Endothelial cell of umbilical vein (primary cell): ENCODE results near the gene ZHX3. TPM values are rescaled to one million over a fixed set of nuclear protein-coding genes. Genes with fewer than 3 reads are reported as not detected.

Experiments used
- BruUV-seq: library from RNA; stranded (reverse); fragments of 400-500 nt; replicated peaks from 2 replicates; lab custom pipeline; 2021; lab: Mats Ljungman, UMichigan
- CTCF ChIA-PET: fragments of 300-600, 350-600 bp; sonication (Branson Sonifier 250); formaldehyde crosslinking; loops from one replicate; lab custom pipeline; 2021; ENCODE audit warnings: antibody characterized with exemption, inconsistent platforms; lab: Charles Lee
- POLR2A ChIA-PET: fragments of 300-600, 350-600 bp; sonication (Branson Sonifier 250); formaldehyde crosslinking; loops from one replicate; lab custom pipeline; 2021; ENCODE audit warnings: antibody characterized with exemption, inconsistent platforms; lab: Charles Lee
- DNase-seq: peaks from one replicate; pipeline ENCODE4 v3.0.0-alpha.2; 2011; ENCODE audit warnings: low read depth, low spot score
- FAIRE-seq: peaks from 2 replicates; lab custom pipeline; 2011; peaks lifted over from hg19 to GRCh38; lab: Jason Lieb, UNC
- H2AFZ ChIP-seq: 2 replicates; pipeline ENCODE4 v1.6.0; 2012; ENCODE audit warnings: low read depth, low read length, control low read depth, inconsistent platforms
- H3K27ac ChIP-seq: 2 replicates; pipeline ENCODE4 v1.5.1; 2011; ENCODE audit warnings: low read depth, mild to moderate bottlenecking, control low read depth, low read length, moderate library complexity; ENCODE audit not compliant: insufficient read depth
- H3K27me3 ChIP-seq, 2 experiments: 2 replicates each; pipeline versions ENCODE4 v1.6.0 to v1.6.1; 2011; ENCODE audit warnings: low read length in 2 of 2, mixed read lengths in 1 of 2; ENCODE audit not compliant: control insufficient read depth in 2 of 2, insufficient read depth in 2 of 2
- H3K36me3 ChIP-seq, 2 experiments: 2 replicates in 1 of 2; 3 replicates in 1 of 2; pipeline ENCODE4 v1.5.1; 2011; ENCODE audit warnings: low read length in 2 of 2, mild to moderate bottlenecking in 1 of 2, moderate library complexity in 1 of 2; ENCODE audit not compliant: control insufficient read depth in 2 of 2, insufficient read depth in 2 of 2; ENCODE audit errors: extremely low read depth in 1 of 2
- H3K4me1 ChIP-seq: 3 replicates; pipeline ENCODE4 v1.5.1; 2011; ENCODE audit warnings: mild to moderate bottlenecking, low read length; ENCODE audit not compliant: control insufficient read depth, insufficient read depth; ENCODE audit errors: extremely low read depth
- H3K4me2 ChIP-seq: 2 replicates; pipeline ENCODE4 v1.6.1; 2011; ENCODE audit warnings: low read length, control low read depth, mixed read lengths; ENCODE audit not compliant: insufficient read depth
- H3K4me3 ChIP-seq, 3 experiments: fragments of 200-600 bp in 1 of 3; sonication (generic), shearing (Covaris generic) in 1 of 3; replicated peaks in 1 of 3; 2 replicates each; pipeline ENCODE4 v1.5.1; 2011 to 2016; ENCODE audit warnings: control low read depth in 3 of 3, low read length in 3 of 3, mild to moderate bottlenecking in 2 of 3, inconsistent platforms in 1 of 3, low read depth in 1 of 3, moderate library complexity in 1 of 3; ENCODE audit not compliant: insufficient read depth in 1 of 3
- H3K79me2 ChIP-seq: 2 replicates; pipeline ENCODE4 v1.6.0; 2012; ENCODE audit warnings: low read length, inconsistent platforms; ENCODE audit not compliant: control insufficient read depth, insufficient read depth
- H3K9ac ChIP-seq: replicated peaks from 2 replicates; pipeline ENCODE3; 2011; ENCODE audit warnings: low read length, control low read depth; ENCODE audit not compliant: insufficient read depth; ENCODE audit errors: extremely low read depth
- H3K9me1 ChIP-seq: replicated peaks from 3 replicates; pipeline ENCODE4 v1.6.0; 2011; ENCODE audit warnings: mild to moderate bottlenecking, low read length; ENCODE audit not compliant: control insufficient read depth, insufficient read depth; ENCODE audit errors: extremely low read depth
- H3K9me3 ChIP-seq: replicated peaks from 2 replicates; pipeline ENCODE4 v1.5.1; 2012; ENCODE audit warnings: low read length, inconsistent platforms; ENCODE audit not compliant: control insufficient read depth, insufficient read depth
- H4K20me1 ChIP-seq: replicated peaks from 2 replicates; pipeline ENCODE3; 2011; ENCODE audit warnings: mild to moderate bottlenecking, low read length; ENCODE audit not compliant: control insufficient read depth, insufficient read depth; ENCODE audit errors: extremely low read depth
- CTCF ChIP-seq, 2 donors: IDR thresholded peaks; 1 replicate in 1 of 2; 2 replicates in 1 of 2; pipeline ENCODE4 v1.5.1; 2011; ENCODE audit warnings: low read length in 2 of 2, mild to moderate bottlenecking in 2 of 2, moderate library complexity in 2 of 2, control low read depth in 1 of 2, inconsistent platforms in 1 of 2, low read depth in 1 of 2; ENCODE audit not compliant: insufficient read depth in 1 of 2; ENCODE audit errors: extremely low read depth in 1 of 2
- EZH2 ChIP-seq: IDR thresholded peaks from 2 replicates; pipeline ENCODE4 v1.6.1; 2012; ENCODE audit warnings: borderline replicate concordance, low read depth, mild to moderate bottlenecking, moderate library complexity, low read length, inconsistent platforms; ENCODE audit not compliant: severe bottlenecking
- FOS ChIP-seq: IDR thresholded peaks from 2 replicates; pipeline ENCODE4 v1.6.1; 2011; ENCODE audit warnings: mild to moderate bottlenecking, low read length, moderate library complexity, borderline replicate concordance; ENCODE audit not compliant: insufficient read depth
- GATA2 ChIP-seq: IDR thresholded peaks from 2 replicates; pipeline ENCODE4 v1.7.0; 2011; ENCODE audit warnings: low read depth, mild to moderate bottlenecking, moderate library complexity, mixed read lengths, low read length; ENCODE audit not compliant: insufficient read length, insufficient read depth
- JUN ChIP-seq: IDR thresholded peaks from 2 replicates; pipeline ENCODE4 v1.6.1; 2011; ENCODE audit warnings: borderline replicate concordance, low read depth; ENCODE audit not compliant: insufficient read length, insufficient read depth
- MYC ChIP-seq: IDR thresholded peaks from one replicate; pipeline ENCODE4 v1.6.1; 2011; ENCODE audit warnings: mild to moderate bottlenecking, low read depth, low read length
- POLR2A ChIP-seq: IDR thresholded peaks from 2 replicates; pipeline ENCODE4 v1.6.1; 2012; ENCODE audit warnings: low read depth, mild to moderate bottlenecking, control low read depth, low read length
- POLR2AphosphoS5 ChIP-seq: IDR thresholded peaks from 2 replicates; pipeline ENCODE4 v1.6.1; 2012; ENCODE audit warnings: low read depth, mild to moderate bottlenecking, control low read depth, low read length, moderate library complexity; ENCODE audit not compliant: insufficient read depth
- dilution Hi-C: fragments of 300-500 bp; cut with MboI; formaldehyde crosslinking; loops from one replicate; pipeline ENCODE4 v1.15.0; 2019; ENCODE audit warnings: low sequenced_read_pairs; ENCODE audit not compliant: extremely low pct_ligation_motif_present
- intact Hi-C: fragments of 100-400 bp; cut with micrococcal nuclease; formaldehyde crosslinking; loops from one replicate; pipeline ENCODE4 v1.10.0; 2022
- polyA plus RNA-seq, 4 experiments: library from polyadenylated mRNA; depleted of rRNA in 3 of 4; stranded (reverse) in 3 of 4; unstranded in 1 of 4; fragments of >200 nt; gene quantifications; 2 replicates each; pipeline versions ENCODE4 v1.2.1 to v1.2.3, GENCODE V29; 2011 to 2012; ENCODE audit warnings: missing spikeins in 1 of 4
- total RNA-seq: library from RNA; stranded (reverse); gene quantifications from 2 replicates; pipeline ENCODE4 v1.2.3, GENCODE V29; 2021

The ZHX3 gene
- total and polyA plus RNA-seq, 2 donors (not counting 3 experiments of a cell fraction or from before 2014, with no cell fraction given) = 7.4 to 17.8 TPM

GRCh38 chr20:41308290-41308711, 9.2 kb downstream of the ZHX3 start:
- CTCF ChIA-PET = interaction anchor here (0.9 to 1.4 kb wide), 4 partner anchors 12 to 173 kb away, joined by 3 to 4 read pairs (median 3); no protein-coding TSS in a partner anchor
- H3K9me3 ChIP-seq = no peaks in the 10 kb centered on the region
- H4K20me1 ChIP-seq = no peaks in the 10 kb centered on the region
- no TSS peak for BruUV-seq
- no peak overlapping the region for H3K27ac ChIP-seq
- no peaks in the 10 kb centered on the region for H3K9me1 ChIP-seq
- no peak overlapping the region for H3K9ac ChIP-seq
- intact Hi-C loops = no loop called here
- no peaks in the 10 kb centered on the region for H3K36me3 ChIP-seq
- FAIRE-seq = no peak
- no peaks in the 10 kb centered on the region for H3K27me3 ChIP-seq
- TF ChIP-seq EZH2 (no peak), POLR2AphosphoS5 (no peak), POLR2A (no peak), FOS (no peak), GATA2 (no peak), MYC (no peak), JUN (no peak)
- dilution Hi-C loops = no loop called here
- POLR2A ChIA-PET = no interaction called here
- no peak overlapping the region for H3K4me3 ChIP-seq
- H3K79me2 ChIP-seq = peaks cover 18% of the 10 kb centered on the region
- no peak overlapping the region for H3K4me2 ChIP-seq
- no peak overlapping the region for H2AFZ ChIP-seq
- peaks cover 6% of the 10 kb centered on the region for H3K4me1 ChIP-seq
- DNase-seq = peak; percentile 59

- POLR2A ChIA-PET = no interaction called here
- intact Hi-C loops (no loop called here), dilution Hi-C loops (no loop called here)
- Histone ChIP-seq H3K4me3 (no peak overlapping the region), H3K9me1 (no peaks in the 10 kb centered on the region), H3K4me1 (peaks cover 6% of the 10 kb centered on the region), H3K27me3 (no peaks in the 10 kb centered on the region), H3K79me2 (peaks cover 24% of the 10 kb centered on the region), H4K20me1 (no peaks in the 10 kb centered on the region), H3K36me3 (no peaks in the 10 kb centered on the region), H2AFZ (no peak overlapping the region), H3K27ac (no peak overlapping the region), H3K4me2 (no peak overlapping the region), H3K9ac (no peak overlapping the region), H3K9me3 (no peaks in the 10 kb centered on the region)
- DNase-seq (no peak), FAIRE-seq (no peak)
- TF ChIP-seq EZH2 = no peak
- TF ChIP-seq FOS = no peak
- TF ChIP-seq GATA2 = no peak
- no peak for TF ChIP-seq CTCF (IDR thresholded peaks at IDR 0.05; ENCODE audit: extremely low read depth in 1 of 2, insufficient read depth in 1 of 2, low read depth in 1 of 2, low read length in 2 of 2)
- no peak for TF ChIP-seq JUN
- BruUV-seq = no TSS peak
- CTCF ChIA-PET = interaction anchor here (0.6 kb wide), 1 partner anchor 37 kb away, joined by 3 read pairs; no protein-coding TSS in a partner anchor
Observed at GRCh38 chr20:41307021-41307420, 10.5 kb downstream of the ZHX3 start.
